Measurements from ENCODE around the gene ARID1B.

The ARID1B gene

GRCh38 chr6:157045831-157046454 is 268.8 kb downstream of the ARID1B start:
- H3K27ac ChIP-seq: no peak overlapping the region
- no peak for TF ChIP-seq ZFX (IDR thresholded peaks at IDR 0.05)
- TF ChIP-seq CTCF (conservative IDR thresholded peaks at IDR 0.05): peak; percentile 78

- no peak for TF ChIP-seq CTCF (conservative IDR thresholded peaks at IDR 0.05)
- TF ChIP-seq ZFX (IDR thresholded peaks at IDR 0.05): no peak
- no peak overlapping the region for H3K27ac ChIP-seq
Measured at GRCh38 chr6:157046776-157047175, 269.6 kb downstream of the ARID1B start.

- H3K27ac ChIP-seq: no peak overlapping the region
- TF ChIP-seq ZFX (IDR thresholded peaks at IDR 0.05): no peak
- no peak for TF ChIP-seq CTCF (conservative IDR thresholded peaks at IDR 0.05)
Measured at GRCh38 chr6:157047328-157047727, 270.1 kb downstream of the ARID1B start.

- no peak overlapping the region for H3K27ac ChIP-seq
- TF ChIP-seq CTCF (conservative IDR thresholded peaks at IDR 0.05) (no peak), ZFX (IDR thresholded peaks at IDR 0.05) (no peak)
Measured at GRCh38 chr6:157047951-157048350, 270.8 kb downstream of the ARID1B start.

- H3K27ac ChIP-seq: no peak overlapping the region
- TF ChIP-seq ZFX (IDR thresholded peaks at IDR 0.05) (no peak), CTCF (conservative IDR thresholded peaks at IDR 0.05) (no peak)
Measured at GRCh38 chr6:157049133-157049532, 272.0 kb downstream of the ARID1B start.

- TF ChIP-seq CTCF (conservative IDR thresholded peaks at IDR 0.05): no peak
- no peak for TF ChIP-seq ZFX (IDR thresholded peaks at IDR 0.05)
- H3K27ac ChIP-seq: no peak overlapping the region
Measured at GRCh38 chr6:157050537-157051265, 273.5 kb downstream of the ARID1B start.

GRCh38 chr6:157054531-157054979 is 277.4 kb downstream of the ARID1B start:
- TF ChIP-seq CTCF (conservative IDR thresholded peaks at IDR 0.05) (no peak), ZFX (IDR thresholded peaks at IDR 0.05) (no peak)

More at GRCh38 chr6:157054531-157054979, 277.4 kb downstream of the ARID1B start:
- no peak overlapping the region for H3K27ac ChIP-seq
